ENCODE measurements around the gene IRF2BP1. TPM values are rescaled to one million over a fixed set of nuclear protein-coding genes. Genes with fewer than 3 reads are reported as not detected.

The IRF2BP1 gene
- total and polyA plus RNA-seq, 12 donors, result 8.0 to 23.0 (median 19.5) TPM

- intact Hi-C loops (cut with DNase I), result loop anchor here in 2 of 10 donors (5.0 to 10.0 kb wide), 2 partner anchors 72 to 90 kb away; partner anchors contain the start of gene CCDC61 (in 1 of the 2)
- H3K9me3 ChIP-seq, result no peaks in the 10 kb centered on the region
- H3K36me3 ChIP-seq, result no peaks in the 10 kb centered on the region
- H3K27me3 ChIP-seq, result peaks cover 0 to 7% (median 0%) of the 10 kb centered on the region in 7 donors
- 66 to 71% methylated on average over 6 of the region's 6 CpGs for WGBS, 2 donors
- H3K27ac ChIP-seq, result no peak overlapping the region
- no peak for TF ChIP-seq CTCF (IDR thresholded peaks at IDR 0.05)
- no peak overlapping the region for H3K4me3 ChIP-seq
- peaks cover 0 to 9% (median 6%) of the 10 kb centered on the region in 9 donors for H3K4me1 ChIP-seq
- ATAC-seq, result no peak
- DNase-seq, result no peak
Observed at GRCh38 chr19:45924891-45925447, 39.0 kb upstream of the IRF2BP1 start.

DNA sequence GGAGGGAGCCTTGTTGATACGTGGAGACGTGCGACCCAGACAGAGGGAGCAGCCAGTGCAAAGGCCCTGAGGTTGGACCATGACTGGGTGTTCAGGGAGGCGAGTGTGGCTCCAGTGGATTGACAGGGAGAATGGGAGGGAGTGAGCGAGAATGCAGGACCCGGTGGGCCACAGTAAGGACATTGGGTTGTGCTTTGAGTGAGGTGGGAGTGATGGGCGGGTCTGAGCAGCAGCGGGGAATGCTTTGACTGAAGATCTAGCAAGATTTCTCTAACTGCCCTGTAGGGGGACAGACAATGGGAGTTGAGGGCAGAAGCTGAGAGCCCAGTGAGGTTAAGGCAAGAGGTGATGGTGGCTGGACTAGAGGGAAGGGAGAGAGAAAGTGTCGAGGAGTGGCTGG is 36.3 kb upstream of the IRF2BP1 start:
- intact Hi-C loops (cut with DNase I), result loop anchor here in 2 of 10 donors (2.0 to 10.0 kb wide), 2 partner anchors 55 to 93 kb away; no protein-coding TSS in a partner anchor
- DNase-seq (no peak), ATAC-seq (no peak)
- Histone ChIP-seq H3K27ac (no peak overlapping the region), H3K27me3 (peaks cover 0 to 24% (median 13%) of the 10 kb centered on the region in 7 donors), H3K4me3 (no peak overlapping the region), H3K36me3 (no peaks in the 10 kb centered on the region), H3K4me1 (no peaks in the 10 kb centered on the region), H3K9me3 (no peaks in the 10 kb centered on the region)
- WGBS, 2 donors, result 56 to 62% methylated on average over 9 of the region's 9 CpGs
- TF ChIP-seq CTCF (IDR thresholded peaks at IDR 0.05), result no peak

DNA sequence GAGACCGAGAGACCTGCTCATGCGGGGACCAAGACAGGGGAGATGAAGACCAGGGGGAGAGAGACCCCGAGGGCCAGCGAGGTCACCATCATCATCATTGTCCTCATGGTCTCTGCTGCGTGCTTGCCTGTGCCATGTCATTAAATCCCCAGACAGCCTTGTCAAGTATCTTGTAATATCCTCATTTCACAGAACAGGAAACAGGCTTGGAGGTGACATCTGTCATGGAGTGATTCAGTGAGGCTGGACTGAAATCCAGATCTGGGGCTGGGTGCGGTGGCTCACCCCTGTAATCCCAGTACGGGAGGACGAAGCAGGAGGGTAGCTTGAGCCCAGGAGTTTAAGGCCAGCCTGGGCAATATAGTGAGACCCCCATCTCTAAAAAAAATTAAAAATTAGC is 34.5 kb upstream of the IRF2BP1 start:
- ATAC-seq (no peak), DNase-seq (no peak)
- no peaks in the 10 kb centered on the region for H3K9me3 ChIP-seq
- no peak for TF ChIP-seq CTCF (IDR thresholded peaks at IDR 0.05)
- WGBS, 2 donors, result 60 to 68% methylated on average over 8 of the region's 8 CpGs
- H3K4me3 ChIP-seq, result no peak overlapping the region
- intact Hi-C loops (cut with DNase I), result loop anchor here in 1 of 10 donors (10.0 kb wide), 1 partner anchor 94 kb away; no protein-coding TSS in a partner anchor
- H3K27me3 ChIP-seq, result peaks cover 0 to 26% (median 13%) of the 10 kb centered on the region in 7 donors
- no peaks in the 10 kb centered on the region for H3K36me3 ChIP-seq
- H3K27ac ChIP-seq, result no peak overlapping the region
- H3K4me1 ChIP-seq, result no peaks in the 10 kb centered on the region

DNA sequence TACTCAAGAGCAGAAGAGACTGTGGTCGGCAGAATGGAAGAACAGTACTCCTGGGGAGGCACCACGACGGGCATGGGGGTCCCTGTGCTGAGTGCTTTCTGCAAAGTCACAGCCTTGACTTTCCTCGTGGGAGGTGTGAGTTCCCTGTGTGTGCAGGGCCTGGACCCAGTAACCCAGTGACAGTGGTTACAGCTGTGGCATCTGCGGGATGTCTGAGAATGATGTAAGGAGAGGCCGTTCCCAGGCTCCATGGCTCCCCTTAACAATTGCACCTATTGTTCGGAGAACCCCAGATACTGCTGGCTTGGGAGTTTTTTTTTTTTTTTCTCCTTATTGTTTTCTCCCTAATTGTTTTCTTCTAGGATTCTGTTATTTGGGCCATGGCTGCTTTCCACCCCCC is 33.7 kb upstream of the IRF2BP1 start:
- Histone ChIP-seq H3K4me3 (no peak overlapping the region), H3K27me3 (peaks cover 0 to 28% (median 13%) of the 10 kb centered on the region in 7 donors), H3K4me1 (no peaks in the 10 kb centered on the region), H3K36me3 (no peaks in the 10 kb centered on the region), H3K9me3 (no peaks in the 10 kb centered on the region), H3K27ac (no peak overlapping the region)
- DNase-seq (no peak), ATAC-seq (no peak)
- no peak for TF ChIP-seq CTCF (IDR thresholded peaks at IDR 0.05)
- intact Hi-C loops (cut with DNase I), result loop anchor here in 2 of 10 donors (10.0 kb wide), 2 partner anchors 85 to 95 kb away; no protein-coding TSS in a partner anchor
- WGBS, 2 donors, result 51 to 59% methylated on average over 7 of the region's 7 CpGs

Data from heart right ventricle (tissue), 16 donors.